Fibroblast of the aortic adventitia (primary cell): ENCODE results near the gene PDLIM4. TPM values are rescaled to one million over a fixed set of nuclear protein-coding genes. Genes with fewer than 3 reads are reported as not detected.
A peak's percentile ranks its signal among the peaks of the same experiment; 100 is the strongest.

Experiments
- DNase-seq: peaks from one replicate; pipeline ENCODE4 v3.0.0-alpha.2; 2010; ENCODE audit warnings: low read depth
- H3K4me3 ChIP-seq: 2 replicates; pipeline ENCODE4 v1.5.1; 2011; ENCODE audit warnings: low read depth, mild to moderate bottlenecking, control low read depth, low read length, moderate library complexity
- CTCF ChIP-seq: IDR thresholded peaks from 2 replicates; pipeline ENCODE4 v1.5.1; 2011; ENCODE audit warnings: mild to moderate bottlenecking, low read length, control low read depth, inconsistent platforms; ENCODE audit not compliant: insufficient read depth
- total RNA-seq: library from RNA; depleted of rRNA; stranded (reverse); fragments of >200 nt; gene quantifications from 2 replicates; pipeline ENCODE4 v1.2.3, GENCODE V29; 2012; ENCODE audit warnings: low replicate concordance

The PDLIM4 gene
- total RNA-seq, 1 donor = 41.8 TPM

- TF ChIP-seq CTCF = no peak
- DNase-seq = no peak
- H3K4me3 ChIP-seq = no peak overlapping the region
Measured at GRCh38 chr5:132261881-132262845, 4.7 kb downstream of the PDLIM4 start.

GRCh38 chr5:132262882-132263547 lies 5.5 kb downstream of the PDLIM4 start:
- H3K4me3 ChIP-seq = no peak overlapping the region

GRCh38 chr5:132263548-132264261 lies 6.2 kb downstream of the PDLIM4 start:
- peak; percentile 81 for DNase-seq
- H3K4me3 ChIP-seq = no peak overlapping the region
- peak; percentile 43 for TF ChIP-seq CTCF

More at GRCh38 chr5:132262882-132263547, 5.5 kb downstream of the PDLIM4 start:
- DNase-seq = no peak
- no peak for TF ChIP-seq CTCF

GRCh38 chr5:132264546-132265335 lies 7.2 kb downstream of the PDLIM4 start:
- no peak for TF ChIP-seq CTCF
- H3K4me3 ChIP-seq = no peak overlapping the region
- DNase-seq = no peak

GRCh38 chr5:132265336-132266030 lies 8.0 kb downstream of the PDLIM4 start:
- DNase-seq = peak; percentile 94
- H3K4me3 ChIP-seq = no peak overlapping the region
- no peak for TF ChIP-seq CTCF
